ENCODE results near the gene VAV3.

The VAV3 gene

DNA sequence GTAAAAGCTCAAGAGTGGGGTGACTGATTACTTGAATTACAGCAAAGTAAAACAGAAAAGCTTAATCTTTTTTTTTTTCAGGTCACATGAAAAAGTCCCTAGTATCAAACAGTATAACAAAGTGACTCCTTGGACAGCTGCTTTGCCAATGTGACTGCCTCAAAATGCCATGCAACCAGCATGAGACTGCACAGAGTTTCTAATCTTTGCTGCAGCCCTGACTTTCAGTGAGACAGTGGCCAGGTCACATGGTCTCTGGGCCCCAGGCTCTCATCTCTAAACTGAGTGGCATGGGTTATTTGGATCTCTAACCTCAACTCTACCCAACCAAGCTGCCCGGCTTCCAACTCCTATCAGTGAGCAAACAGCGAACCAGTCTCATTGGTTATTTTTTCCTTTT lies 169.0 kb downstream of the VAV3 start:
- FAIRE-seq (no peak), DNase-seq (ENCODE audit: low spot score) (no peak)

DNA sequence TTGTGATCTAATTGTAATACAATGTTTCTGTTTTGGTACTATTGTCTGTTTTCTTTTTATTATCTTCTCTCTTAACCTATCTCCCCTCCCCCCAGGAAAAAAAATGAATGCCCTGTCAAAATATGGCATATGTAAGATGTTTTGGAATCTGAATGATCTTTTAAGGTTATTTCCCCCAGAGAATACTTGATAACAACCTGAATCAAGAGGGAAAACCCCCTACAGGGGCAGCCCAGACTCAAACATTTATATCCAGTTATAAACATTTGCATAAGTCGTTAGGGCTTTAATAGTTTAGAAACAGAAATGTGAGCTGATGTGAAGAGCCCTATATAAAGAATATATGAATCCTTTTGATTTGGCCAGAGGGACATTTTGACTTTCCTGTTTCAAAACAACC lies 169.5 kb downstream of the VAV3 start:
- DNase-seq (ENCODE audit: low spot score) (no peak), FAIRE-seq (no peak)

DNA sequence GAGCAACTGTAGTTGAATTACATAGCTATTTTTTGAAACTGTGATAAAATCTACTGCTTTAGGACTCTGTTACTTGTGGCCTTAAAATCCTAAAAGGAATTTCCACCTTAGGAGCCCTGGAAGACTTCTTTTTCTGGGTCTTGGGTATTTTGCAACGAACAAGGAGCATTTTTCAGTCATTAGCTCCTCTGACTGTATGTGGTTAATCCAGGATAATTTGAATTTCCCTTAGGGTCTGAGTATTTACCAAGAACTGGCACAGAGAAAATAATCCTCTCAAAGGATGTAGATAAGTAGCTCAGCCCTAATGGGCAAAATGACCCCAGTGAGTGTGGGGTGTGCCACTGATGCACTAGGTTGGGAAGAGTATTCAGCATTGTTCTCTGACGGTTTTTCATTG lies 170.4 kb downstream of the VAV3 start:
- FAIRE-seq = no peak
- no peak for DNase-seq (ENCODE audit: low spot score)

DNA sequence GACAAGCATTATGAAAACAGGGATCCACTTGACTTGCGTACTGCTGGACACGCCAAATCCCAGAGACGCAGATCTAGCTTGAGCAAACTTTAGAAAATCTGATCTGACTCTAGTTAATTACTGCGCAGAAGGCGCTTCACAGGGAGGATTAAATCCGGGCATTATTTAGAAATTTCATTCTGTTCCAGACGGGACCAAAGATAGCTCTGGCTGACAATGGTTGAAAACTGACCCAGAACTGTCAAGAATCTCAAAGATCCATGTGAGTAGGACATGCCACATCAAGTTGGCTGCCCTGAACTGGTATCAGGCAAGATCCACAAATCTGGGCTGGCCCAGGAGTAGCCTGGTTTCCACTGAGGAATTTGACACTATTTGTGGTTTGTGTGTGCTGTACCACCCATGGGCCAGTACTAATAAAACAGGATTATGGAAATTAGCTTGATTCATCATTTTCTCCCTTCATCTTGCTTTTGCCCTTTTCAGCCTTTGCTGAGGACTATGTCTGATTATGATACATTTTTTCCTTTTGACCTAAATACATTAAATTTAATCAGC lies 171.0 kb downstream of the VAV3 start:
- peak; percentile 11 for DNase-seq (ENCODE audit: low spot score)

DNA sequence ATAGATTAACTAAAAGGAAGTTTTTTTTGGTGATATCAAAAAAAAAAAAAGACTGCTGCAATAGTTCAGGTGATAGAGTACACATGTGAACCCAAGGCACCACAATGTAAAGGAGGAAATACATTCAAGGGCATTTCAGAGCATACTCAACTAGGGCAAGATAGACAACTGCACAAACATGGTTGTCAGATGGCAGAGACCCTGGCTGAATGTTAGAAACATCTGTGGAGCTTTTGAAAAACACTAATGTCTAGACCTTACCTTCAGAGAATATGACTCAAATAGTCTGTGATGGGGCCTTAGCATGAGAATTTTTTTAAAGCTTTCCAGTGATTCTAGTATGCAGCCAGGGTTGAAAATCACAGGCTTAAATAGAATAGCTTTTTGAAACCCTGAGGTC lies 173.6 kb downstream of the VAV3 start:
- no peak for DNase-seq (ENCODE audit: low spot score)
- no peak for FAIRE-seq

More for the DNA sequence above, 171.0 kb downstream of the VAV3 start:
- no peak for FAIRE-seq

DNA sequence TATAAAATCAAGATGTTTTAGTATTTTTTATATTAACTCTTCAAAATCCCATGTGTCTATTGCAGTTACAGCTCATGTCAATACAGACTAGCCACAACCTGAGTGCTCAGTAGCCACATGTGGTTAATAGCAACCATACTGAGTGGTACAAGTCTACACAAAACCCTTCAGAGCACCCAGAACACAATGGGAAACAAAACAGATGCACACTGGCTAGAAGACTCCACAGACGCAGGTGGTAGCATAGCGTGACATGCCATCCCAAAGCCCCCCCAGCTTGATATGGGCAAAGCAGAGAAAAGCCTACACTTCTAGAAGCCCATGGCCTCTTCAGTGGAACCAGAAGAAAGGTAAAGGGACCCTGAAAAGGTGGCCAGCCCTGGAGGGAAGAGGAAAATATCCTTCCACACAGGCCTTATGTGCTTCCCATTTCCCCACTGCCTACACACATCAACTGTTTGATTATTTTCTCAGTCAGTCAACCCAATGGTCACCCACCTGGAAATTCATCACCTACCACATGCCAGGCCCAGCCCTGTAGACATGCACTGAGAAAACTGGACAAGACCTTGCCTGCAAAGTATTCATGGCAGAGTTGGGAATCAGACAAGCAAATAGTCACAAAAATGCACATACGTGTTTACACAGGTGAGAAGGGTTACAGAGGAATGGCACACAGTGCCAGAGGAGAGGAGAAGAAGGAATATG lies 175.0 kb downstream of the VAV3 start:
- no peak for DNase-seq (ENCODE audit: low spot score)
- no peak for FAIRE-seq

DNA sequence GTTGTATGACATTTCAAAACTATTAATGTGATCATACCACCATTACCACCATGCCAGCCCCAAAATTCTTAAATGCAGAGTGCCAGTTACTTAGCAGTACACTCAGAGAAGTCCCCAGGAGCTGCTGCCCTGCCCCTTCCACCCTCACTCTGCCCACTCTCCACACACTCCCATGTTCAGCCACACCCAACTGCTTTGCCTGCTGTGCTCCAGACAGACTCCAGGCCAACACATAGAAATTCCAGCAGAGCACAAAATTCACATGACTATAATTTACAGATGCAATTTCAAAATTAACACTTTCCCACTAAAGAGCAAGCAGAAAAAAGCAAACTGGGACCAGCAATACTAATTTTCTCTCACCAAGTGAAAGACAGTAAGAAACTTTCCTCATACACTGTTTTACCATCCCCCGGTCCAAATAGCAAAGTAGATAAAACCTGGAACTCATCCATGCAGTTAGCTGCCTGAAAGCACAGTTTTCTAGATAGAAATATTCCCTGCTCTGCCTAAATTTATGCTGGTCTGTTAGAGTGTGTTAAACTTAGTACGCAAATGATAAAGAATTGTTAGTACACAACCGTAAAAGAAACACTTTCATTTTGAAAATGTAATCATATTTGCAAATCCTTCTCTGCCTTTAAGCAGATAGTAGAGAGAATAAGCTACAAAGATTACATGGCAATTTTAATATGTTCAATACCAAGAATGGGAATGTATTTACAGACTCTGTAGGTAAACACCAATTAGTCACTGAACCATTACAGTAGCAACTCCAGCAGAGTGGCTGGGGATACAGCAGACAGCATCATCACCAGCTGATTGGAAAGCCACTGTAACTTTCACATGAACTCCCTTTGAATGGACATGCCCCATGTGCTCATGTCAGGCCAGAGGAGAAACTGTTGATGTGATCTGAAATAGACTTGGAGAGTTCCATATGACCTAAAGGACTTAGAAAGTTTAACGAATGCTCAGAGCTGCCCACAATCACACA lies 176.5 kb downstream of the VAV3 start:
- DNase-seq (ENCODE audit: low spot score) (no peak), FAIRE-seq (no peak)

DNA sequence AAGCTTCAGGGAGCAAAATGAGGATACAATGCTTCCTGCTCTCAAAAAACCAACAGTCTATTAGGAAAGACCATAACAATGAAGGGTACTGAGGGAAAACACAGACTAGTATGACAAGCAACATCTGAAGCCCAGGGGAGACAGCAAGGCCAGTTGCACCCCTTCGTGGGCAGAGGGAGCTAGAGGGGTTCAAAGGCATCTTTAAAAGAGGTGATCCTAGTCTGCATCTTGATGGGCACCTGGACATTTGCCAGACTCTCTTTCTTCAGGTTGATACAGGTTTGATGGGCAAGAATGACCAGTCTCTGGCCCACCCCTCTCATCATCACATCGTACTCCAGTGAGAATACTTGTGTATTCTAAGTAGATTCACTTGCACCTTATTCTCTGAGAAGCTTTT lies 177.7 kb downstream of the VAV3 start:
- FAIRE-seq = no peak
- DNase-seq (ENCODE audit: low spot score) = no peak

DNA sequence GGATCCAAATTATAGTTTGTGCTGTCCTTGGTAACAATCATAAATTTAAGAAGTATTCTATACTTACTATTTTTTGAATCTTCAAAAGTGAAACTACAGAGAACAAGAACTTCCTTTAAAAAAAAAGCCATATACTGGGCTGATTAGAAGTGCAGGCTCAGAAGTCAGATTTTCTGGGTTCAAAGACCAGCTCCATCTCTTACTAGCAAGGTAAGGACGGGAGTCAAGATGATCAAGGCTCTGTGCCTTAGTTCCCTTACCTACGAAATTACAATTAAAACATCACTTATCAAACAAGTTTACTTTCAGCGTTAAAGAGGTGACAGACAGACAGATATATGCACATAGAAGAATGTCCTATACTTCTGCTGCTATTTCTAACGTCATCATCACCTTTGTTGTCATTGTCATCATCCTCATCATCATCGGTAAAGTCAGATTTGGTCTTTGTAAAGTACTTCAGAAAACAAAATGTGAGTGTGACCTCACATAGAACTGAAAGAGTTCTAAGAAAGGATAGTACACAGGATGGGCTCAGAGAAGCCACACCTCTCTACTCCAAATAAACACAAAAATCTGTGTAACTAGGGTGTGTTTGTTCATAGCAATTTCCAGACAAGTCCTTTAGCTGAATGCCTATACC lies 178.7 kb downstream of the VAV3 start:
- no peak for DNase-seq (ENCODE audit: low spot score)
- no peak for FAIRE-seq

DNA sequence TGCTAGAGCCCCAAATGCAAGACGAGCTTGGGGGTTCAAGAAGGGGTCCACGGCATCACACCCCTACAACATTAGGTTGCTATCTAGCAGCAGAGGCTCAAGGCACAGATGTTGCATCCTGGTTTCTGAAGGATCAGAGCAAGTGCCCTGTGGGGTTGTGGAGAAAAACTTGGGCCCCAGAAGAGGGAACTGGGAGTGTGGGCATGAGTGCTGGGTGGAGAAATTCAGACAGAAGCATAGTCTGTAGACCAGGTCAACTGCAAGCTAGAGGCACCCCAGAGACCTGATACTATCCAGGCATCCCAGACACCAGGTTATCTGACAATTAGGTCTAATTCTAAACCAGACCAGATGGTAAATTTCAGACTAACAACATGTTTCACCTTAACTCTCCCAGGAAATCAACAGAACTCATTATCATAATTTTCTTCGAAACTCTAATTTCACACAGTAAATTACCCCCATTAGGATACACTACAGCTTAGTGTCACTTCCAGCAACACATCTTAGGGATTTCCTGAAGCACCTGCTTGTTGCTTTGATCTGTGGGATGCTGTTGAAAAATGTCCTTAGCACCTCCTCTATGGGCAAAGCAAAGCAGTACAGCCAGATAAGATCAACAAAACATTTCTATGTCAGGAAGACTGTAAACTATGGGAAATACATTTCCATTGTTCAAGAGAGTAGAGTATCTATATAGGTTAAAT lies 179.3 kb downstream of the VAV3 start:
- DNase-seq (ENCODE audit: low spot score) (no peak), FAIRE-seq (peak; percentile 5)

DNA sequence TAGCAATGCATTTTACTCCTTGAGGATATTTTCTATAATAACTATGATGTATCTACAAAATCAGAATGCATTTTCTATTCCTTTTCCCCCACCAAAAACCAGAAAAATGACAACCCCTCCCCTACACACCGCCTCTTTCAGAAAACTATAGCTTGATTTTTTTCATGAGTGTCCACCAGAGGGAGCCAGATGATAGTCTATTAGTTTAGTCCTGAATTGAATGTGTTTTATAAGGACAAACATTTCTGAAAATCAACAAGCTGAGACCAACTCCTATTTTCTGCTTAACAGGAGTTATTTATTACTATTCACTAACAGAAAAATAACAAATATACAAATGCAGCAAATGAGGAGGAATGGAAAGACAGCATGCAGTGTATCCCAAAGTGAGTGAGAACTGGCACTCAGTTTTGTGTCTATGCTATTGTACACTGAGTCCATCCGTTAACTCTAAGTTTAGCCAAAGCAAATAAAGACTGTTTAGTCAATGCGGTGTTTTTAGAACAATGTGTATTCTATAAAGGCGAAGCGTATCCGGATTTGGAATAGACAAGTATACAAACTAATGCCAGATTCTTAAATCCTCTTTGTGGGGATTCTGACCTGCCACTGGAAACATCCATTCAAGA lies 182.6 kb downstream of the VAV3 start:
- FAIRE-seq = no peak
- peak; percentile 14 for DNase-seq (ENCODE audit: low spot score)

DNA sequence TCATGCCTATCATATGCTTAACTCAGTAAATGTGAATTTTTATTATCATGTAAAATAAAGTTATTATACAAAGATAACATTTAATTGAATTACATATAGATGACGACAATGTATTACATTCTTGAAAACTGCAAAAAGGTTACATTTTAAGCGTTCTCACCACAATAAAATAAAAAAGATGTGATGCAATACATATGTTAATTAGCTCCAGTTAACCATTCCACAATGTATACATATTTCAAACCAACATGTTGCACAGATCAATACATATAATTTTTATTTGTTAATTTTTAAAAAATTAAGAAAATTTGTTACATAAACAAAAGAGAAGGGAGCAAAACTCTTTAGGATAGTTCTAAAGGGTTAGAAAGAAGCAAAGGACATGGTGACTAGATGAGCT lies 183.7 kb downstream of the VAV3 start:
- FAIRE-seq = no peak

DNA sequence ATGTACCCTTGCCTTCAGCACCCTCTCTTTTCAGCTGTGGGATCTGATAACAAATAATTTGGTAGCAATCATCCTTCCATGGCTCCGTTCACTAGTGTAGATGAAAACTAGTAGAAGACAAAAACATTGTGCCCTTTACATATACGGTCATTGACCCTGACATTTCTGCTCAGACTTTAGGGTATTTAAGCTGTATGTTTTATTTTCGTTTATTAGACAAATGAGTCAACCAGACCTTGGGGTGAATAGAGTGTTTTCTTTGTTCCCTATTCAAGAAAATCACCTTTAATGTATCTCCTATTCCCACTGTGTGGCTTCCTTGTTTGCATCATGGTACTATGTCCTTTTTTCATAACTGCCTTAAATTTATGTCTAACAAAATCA lies 187.3 kb downstream of the VAV3 start:
- FAIRE-seq = no peak

More for the DNA sequence above, 183.7 kb downstream of the VAV3 start:
- DNase-seq (ENCODE audit: low spot score) = no peak

DNA sequence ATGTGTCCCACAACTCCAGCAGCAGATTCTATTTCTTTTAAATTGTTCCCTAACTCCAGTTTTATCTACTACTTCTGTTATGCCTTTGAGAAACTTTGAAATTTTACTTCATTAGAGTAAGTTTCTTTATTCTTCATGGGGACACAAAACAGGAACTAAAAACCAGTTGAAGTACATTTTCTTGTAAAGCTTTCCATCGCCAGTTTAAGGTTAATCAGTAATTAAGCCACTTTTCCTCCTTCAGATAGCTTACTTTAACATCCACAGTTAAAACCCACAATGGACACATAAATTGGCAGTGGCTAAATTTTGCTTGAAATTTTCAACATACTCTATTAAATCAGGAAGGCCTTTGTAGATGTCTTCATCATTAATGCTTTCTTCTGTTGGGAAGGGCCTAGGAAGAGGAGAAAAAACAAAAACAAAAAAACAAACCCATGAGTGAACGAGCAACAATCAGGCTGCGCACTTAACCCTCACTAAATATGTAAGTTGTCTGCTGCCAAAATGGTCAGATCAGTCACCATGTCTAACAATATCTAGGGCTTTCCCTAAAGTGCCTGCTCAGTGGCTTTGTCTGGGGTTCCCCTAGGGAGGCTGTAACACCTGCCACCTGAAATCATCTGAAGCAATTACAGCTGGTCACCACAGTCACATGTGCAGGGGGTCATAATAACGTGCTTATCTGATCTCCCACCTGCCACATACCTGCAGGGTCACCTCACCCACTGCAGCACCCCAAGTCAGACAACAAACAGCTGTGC lies 187.9 kb downstream of the VAV3 start:
- FAIRE-seq = peak; percentile 20
- no peak for DNase-seq (ENCODE audit: low spot score)

More for the DNA sequence above, 187.3 kb downstream of the VAV3 start:
- no peak for DNase-seq (ENCODE audit: low spot score)

DNA sequence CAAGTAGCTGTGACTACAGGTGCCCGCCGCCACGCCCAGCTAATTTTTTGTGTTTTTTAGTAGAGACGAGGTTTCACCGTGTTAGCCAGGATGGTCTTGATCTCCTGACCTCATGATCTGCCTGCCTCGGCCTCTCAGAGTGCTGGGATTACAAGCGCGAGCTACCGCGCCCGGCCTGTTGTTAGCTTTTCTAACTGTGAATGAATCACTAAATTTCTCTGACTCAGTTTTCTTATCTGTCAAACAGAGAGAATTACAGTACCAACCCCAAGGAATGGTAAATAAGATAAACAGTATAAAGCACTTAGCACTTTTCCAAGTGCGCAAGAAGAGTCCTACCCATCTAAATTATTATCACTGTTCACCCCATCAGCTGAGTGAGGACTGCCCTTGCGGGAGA lies 193.6 kb downstream of the VAV3 start:
- FAIRE-seq (no peak), DNase-seq (ENCODE audit: low spot score) (no peak)

DNA sequence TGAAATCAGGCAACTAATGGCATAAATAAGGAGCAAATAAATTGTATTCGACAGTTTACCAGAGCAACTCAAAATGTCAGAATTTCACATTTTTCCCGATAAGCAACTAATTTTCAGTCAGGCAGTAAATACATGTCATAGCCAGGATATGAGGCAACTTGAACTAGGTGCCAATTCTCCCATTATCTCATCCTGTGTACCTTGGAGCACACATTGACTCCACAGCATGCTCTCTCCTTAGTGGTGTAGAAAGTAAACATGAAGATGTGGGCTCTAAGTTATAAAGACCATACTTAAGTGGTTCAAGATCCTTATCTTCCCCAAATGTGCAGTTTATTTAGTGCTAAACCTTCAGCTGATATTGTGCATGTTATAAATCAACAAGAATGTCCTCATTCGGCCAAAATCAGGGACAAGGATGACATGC lies 197.8 kb downstream of the VAV3 start:
- DNase-seq (ENCODE audit: low spot score) (no peak), FAIRE-seq (no peak)

DNA sequence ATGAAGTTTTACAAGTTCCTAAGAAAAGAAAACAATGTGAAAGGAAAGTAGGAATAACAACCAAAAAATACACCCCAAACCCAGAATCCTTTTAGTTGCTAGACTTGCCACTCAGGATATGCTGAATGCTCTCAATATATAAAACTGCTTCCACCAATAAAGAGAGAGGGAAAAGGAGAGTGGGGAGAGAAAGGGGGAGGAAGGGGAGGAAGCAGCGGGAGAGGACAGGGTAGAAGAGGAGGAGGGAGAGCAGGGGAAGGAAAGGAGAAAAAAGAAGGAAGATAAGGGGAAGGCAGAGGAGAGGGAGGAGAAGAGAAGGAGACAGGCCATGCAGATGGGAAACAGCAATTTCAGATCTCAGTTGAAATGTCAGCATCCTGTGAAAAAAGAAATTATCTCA lies 198.4 kb downstream of the VAV3 start:
- no peak for DNase-seq (ENCODE audit: low spot score)
- no peak for FAIRE-seq

DNA sequence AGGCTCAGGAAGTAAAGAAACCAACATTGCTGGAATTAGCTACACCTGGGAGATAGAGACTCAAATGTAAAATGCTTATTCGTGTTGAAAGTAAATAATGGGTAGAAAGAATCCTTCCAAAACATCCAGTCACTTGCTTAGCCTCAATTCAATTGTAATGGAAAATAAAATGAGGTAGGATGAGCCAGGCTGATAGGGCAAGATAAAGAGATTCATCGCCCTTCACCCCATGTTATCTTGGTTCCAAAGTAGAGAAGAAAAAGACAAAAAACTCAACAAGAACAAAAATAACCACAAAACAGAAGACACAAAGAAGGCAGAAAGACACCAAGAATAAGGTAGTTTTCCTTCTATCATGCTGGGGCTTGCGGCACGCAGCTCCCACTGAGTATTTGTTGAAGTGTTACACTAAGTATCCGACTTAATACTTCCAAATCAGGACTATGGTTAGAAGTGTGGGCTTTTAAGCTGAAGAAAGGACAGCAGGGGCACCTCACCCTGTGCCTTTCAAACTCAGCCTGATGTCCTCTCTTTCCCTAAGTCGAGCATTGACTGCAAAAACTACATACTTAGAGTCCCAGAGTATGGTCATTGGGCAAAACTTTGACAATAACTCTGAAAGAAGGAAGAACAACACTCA lies 202.1 kb downstream of the VAV3 start:
- no peak for DNase-seq (ENCODE audit: low spot score)
- no peak for FAIRE-seq

DNA sequence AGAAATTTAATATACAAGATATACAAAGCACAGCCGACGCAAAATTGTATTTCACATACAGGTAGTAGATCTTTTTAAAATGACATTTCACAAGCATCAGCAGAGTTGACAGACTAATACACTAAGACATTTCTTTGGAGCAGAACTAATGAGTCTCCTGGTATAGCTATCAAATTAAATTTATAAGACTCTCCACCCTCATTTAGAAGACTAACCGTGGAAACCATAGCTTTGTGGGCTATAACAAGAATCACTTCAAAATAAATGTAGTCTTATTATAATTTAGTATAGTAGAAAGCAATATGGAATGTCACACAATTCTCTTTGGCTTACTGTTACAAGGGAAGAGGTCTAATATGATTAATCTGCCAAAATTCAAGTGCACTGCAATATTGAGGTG lies 204.9 kb downstream of the VAV3 start:
- FAIRE-seq (no peak), DNase-seq (ENCODE audit: low spot score) (no peak)
